Adipocyte (in vitro differentiated cells): ENCODE results near the gene MYL10.
"Not testable (repeated sequence)": the region's sequence is repeated elsewhere in the genome, so short reads cannot be mapped to it uniquely, and the experiment has no call there.

Experiments used
- DNase-seq: peaks from one replicate; pipeline ENCODE4 v3.0.0-alpha.2; 2015; ENCODE audit warnings: low read depth
- H3K27me3 ChIP-seq: replicated peaks from 2 replicates; pipeline ENCODE4 v1.7.0; 2013; ENCODE audit warnings: mild to moderate bottlenecking, low read length, moderate library complexity; ENCODE audit not compliant: control insufficient read depth, insufficient read depth
- H3K36me3 ChIP-seq: 2 replicates; pipeline ENCODE4 v1.7.0; 2013; ENCODE audit warnings: low read length, mild to moderate bottlenecking, moderate library complexity; ENCODE audit not compliant: control insufficient read depth, insufficient read depth, severe bottlenecking
- H3K4me1 ChIP-seq: 2 replicates; pipeline ENCODE4 v1.7.0; 2013; ENCODE audit warnings: mild to moderate bottlenecking, low read length, moderate library complexity; ENCODE audit not compliant: control insufficient read depth, insufficient read depth
- H3K4me3 ChIP-seq: 2 replicates; pipeline ENCODE4 v1.7.0; 2013; ENCODE audit warnings: mild to moderate bottlenecking, low read length, moderate library complexity
- H3K9ac ChIP-seq: 2 replicates; pipeline ENCODE4 v1.7.0; 2013; ENCODE audit warnings: mild to moderate bottlenecking, low read length, moderate library complexity
- H3K9me3 ChIP-seq: 2 replicates; pipeline ENCODE4 v1.7.0; 2013; ENCODE audit warnings: mild to moderate bottlenecking, low read length, moderate library complexity; ENCODE audit not compliant: control insufficient read depth

MYL10 gene

DNA sequence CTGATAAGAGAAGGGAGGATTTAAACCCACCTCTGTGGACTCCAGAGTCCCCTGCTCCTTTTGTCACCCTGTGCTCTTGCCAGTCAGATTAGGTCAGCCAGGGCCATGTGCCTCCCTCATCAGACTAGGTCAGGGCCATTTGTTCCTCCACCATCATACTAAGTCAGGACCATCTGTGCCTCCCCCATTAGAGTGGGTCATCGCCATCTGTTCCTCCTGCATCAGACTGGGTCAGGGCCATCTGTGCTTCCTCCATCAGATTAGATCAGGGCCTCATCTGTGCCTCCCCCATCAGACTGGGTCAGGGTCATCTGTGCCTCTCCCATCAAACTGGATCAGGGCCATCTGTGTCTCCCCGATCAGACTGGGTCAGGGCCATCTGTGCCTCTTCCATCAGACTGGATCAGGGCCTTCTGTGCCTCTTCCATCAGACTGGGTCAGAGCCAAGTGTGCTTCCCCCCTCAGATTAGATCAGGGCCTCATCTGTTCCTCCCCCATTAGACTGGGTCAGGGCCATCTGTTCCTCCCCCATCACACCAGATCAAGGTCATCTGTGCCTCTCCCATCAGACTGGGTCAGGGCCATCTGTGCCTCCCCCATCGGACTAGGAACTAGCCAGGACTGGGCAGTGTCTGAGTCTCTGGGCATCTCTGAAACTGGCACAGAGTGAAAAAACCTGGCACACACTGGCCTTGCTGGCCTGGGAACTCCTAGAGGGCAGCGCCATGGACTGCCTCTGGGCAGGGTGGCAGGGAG lies 11.5 kb downstream of the MYL10 start:
- Histone ChIP-seq H3K36me3 (no peaks in the 10 kb centered on the region), H3K9ac (no peak overlapping the region), H3K27me3 (peaks cover 26% of the 10 kb centered on the region), H3K4me3 (no peak overlapping the region), H3K4me1 (peaks cover 10% of the 10 kb centered on the region), H3K9me3 (no peaks in the 10 kb centered on the region)
- no peak for DNase-seq

DNA sequence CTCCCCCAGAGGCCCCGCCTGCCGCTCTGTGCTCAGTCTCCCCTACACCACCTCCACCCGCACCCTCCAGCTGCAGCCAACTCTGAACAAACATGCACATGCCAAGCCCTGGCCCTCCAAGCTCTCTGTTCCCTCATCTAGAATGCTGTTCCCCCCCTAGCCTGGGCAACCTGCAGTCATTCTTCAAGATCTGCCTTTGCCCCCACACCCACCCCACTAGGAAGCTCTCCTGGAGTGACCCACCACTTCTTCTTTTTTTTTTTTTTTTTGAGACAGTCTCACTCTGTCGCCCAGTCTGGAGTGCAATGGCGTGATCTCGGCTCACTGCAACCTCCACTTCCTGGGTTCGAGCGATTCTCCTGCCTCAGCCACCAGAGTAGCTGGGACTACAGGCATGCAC lies 13.7 kb downstream of the MYL10 start:
- Histone ChIP-seq H3K9ac (no peak overlapping the region), H3K4me1 (peaks cover 10% of the 10 kb centered on the region), H3K27me3 (peaks cover 18% of the 10 kb centered on the region), H3K4me3 (no peak overlapping the region), H3K9me3 (no peaks in the 10 kb centered on the region), H3K36me3 (no peaks in the 10 kb centered on the region)
- no peak for DNase-seq

DNA sequence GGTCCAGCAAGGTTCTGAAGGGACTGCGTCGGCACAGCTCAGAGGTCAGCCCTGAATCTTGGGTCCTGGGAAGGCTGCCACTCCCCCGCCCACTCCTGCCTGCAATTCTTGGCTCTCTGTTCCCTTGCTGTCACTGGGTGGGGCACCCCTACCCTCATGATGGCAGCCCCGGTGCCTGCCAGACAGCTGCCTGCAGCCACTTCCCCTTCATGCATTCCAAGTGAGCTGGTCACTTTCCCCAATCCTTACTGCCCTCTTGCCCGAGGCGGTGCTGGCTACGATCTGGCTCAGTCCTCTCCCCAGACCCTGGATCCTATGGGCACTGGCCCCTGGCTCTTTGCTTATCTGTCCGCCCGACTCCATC lies 14.2 kb downstream of the MYL10 start:
- H3K9me3 ChIP-seq = no peaks in the 10 kb centered on the region
- no peak overlapping the region for H3K9ac ChIP-seq
- H3K36me3 ChIP-seq = no peaks in the 10 kb centered on the region
- no peak overlapping the region for H3K4me3 ChIP-seq
- DNase-seq = peak; percentile 73
- peaks cover 10% of the 10 kb centered on the region for H3K4me1 ChIP-seq
- peaks cover 18% of the 10 kb centered on the region for H3K27me3 ChIP-seq

DNA sequence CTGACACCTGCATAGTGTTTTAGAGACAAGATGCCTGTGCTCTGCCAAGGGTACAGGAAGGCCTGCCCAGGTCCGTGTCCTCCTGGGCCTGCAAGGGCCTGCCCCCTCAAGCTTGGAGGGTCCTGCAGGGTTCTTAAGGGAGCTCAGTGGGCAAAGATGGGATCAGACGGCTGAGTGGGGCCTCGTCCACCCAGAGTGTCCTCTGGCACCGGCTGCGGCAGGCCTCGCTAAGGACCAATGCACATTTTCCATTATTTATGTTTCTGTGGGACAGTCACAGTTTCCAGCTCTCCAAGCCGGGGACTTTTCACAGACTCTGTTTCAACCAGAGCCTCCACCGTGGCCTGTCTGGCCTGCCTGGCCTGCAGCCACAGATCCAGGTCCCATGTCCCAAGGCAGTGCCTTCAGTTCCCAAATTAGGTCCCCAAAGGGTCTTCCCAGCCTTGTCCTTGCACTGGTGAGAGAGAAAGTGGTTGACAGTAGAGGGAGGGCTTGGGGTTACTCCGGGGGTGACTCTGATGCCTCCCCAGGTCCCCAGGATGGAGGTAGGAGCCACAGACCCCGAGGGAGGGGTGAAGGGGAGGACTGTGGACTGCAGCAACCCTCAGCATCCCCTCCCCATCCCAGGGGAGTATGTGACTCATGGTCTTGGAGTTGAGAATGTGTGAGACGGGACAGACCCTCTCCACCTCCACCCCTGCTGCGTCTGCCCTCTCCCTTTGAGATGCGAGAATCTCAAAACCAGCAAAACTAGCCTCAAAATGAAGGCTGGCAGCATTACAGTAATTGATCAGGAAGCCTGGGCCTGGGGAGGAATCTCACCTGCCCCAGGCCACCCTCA lies 14.8 kb downstream of the MYL10 start:
- Histone ChIP-seq H3K4me1 (peaks cover 10% of the 10 kb centered on the region), H3K9me3 (no peaks in the 10 kb centered on the region), H3K36me3 (no peaks in the 10 kb centered on the region), H3K27me3 (peaks cover 18% of the 10 kb centered on the region), H3K9ac (no peak overlapping the region), H3K4me3 (no peak overlapping the region)
- DNase-seq = peak; percentile 24

DNA sequence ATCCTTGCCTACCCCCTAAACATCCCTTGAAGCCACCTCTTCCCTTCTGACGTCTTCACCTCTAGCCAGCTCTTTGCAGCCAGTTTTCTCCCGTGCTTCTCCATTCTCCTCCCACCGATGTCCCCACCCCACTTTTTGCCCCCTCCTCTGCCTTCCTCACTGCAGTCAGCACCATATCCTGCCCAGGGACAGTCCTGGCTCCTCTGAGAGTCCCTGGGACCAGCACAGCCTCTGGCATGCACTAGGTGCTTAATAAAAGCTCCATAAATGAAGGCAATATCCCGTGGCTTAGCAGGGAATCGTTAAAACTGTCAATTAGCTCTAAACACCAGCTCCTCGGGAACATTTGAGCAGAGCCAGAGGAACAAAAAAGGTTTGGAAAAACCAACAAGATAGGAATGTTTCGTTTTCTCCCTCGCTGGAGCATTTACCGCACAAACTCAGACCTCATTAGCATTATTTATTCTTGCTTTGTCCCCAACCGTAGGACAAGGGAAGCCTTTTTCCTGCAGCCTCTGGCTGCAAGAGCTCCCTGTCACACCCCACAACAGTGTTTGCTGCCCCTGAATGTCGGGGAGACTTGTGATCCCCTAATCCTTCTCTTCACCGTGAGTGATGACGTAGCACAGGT lies 16.1 kb downstream of the MYL10 start:
- H3K9me3 ChIP-seq = no peaks in the 10 kb centered on the region
- H3K36me3 ChIP-seq = no peaks in the 10 kb centered on the region
- no peak for DNase-seq

DNA sequence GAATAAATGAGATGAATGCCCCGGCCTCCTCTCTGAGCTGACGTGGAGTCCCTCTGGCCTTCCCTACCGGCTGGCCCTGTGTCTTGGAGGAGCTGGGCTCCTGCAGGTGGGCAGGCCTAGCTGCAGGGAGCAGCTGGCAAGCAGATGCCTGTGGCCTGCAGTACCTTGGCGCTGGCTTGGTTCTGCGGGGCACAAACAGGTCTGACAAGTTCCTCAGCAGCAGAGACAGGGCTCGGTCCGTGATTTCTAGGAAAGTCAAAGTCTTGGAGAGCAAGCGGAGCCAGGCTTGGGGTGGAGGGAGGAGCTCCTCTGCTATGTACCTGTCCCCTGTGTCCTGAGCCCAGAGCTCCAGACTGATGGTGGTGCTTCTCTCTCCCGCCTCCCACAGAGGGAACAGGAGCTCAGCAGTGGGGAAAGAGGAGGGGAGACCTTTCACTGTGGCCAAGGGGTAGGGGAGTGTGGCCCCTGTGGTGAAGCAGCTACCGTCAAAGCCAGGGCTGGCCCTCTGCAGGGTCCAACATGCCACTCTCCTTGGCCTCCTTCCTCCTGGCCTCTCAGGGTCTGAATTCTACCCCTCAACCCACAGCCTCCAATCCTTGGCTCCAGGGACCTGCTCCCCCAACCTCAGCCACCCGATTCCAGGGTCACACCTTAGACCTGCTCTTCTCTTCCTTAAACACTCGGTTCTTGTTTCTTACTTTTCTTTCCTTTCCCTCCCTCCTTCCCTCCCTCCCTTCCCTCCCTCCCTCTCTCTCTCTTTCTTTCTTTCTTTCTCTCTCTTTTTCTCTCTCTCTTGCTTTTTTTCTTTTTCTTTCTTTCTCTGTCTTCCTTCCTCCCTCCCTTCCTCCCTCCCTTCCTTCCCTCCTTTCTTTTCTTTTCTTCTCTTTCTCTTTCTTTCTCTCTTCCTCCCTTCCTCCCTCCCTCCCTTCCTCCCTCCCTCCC lies 20.1 kb downstream of the MYL10 start:
- H3K4me3 ChIP-seq = no peak overlapping the region
- H3K4me1 ChIP-seq = no peaks in the 10 kb centered on the region
- peaks cover 9% of the 10 kb centered on the region for H3K27me3 ChIP-seq
- DNase-seq = no peak
- H3K9ac ChIP-seq = no peak overlapping the region
- no peaks in the 10 kb centered on the region for H3K9me3 ChIP-seq
- no peaks in the 10 kb centered on the region for H3K36me3 ChIP-seq

More for the DNA sequence above, 16.1 kb downstream of the MYL10 start:
- H3K4me3 ChIP-seq = no peak overlapping the region
- peaks cover 6% of the 10 kb centered on the region for H3K4me1 ChIP-seq
- H3K9ac ChIP-seq = no peak overlapping the region
- peaks cover 18% of the 10 kb centered on the region for H3K27me3 ChIP-seq

DNA sequence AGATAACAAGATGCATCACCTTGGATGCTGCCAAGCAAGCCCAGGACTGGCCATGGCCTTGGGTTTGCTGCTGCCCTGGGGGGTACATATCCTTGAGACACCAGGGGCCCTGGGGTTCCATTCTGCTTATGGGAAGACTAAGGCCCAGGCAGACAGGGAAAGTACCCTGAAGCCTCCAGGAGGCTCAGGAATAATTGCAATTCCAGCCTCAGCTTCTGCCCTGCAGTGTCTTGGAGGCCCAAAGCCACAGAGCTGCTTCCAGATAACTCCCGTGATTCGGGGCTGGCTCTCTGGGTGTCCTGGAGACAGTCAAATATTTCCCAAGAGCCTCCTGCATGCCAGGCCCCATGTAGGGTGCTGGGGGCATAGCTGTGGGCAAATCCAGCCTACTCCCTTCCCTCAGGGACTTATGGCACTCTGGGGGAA lies 22.6 kb downstream of the MYL10 start:
- no peaks in the 10 kb centered on the region for H3K36me3 ChIP-seq
- H3K4me1 ChIP-seq = no peaks in the 10 kb centered on the region
- no peak overlapping the region for H3K9ac ChIP-seq
- DNase-seq = no peak
- no peaks in the 10 kb centered on the region for H3K9me3 ChIP-seq
- H3K4me3 ChIP-seq = no peak overlapping the region
- H3K27me3 ChIP-seq = peaks cover 12% of the 10 kb centered on the region

DNA sequence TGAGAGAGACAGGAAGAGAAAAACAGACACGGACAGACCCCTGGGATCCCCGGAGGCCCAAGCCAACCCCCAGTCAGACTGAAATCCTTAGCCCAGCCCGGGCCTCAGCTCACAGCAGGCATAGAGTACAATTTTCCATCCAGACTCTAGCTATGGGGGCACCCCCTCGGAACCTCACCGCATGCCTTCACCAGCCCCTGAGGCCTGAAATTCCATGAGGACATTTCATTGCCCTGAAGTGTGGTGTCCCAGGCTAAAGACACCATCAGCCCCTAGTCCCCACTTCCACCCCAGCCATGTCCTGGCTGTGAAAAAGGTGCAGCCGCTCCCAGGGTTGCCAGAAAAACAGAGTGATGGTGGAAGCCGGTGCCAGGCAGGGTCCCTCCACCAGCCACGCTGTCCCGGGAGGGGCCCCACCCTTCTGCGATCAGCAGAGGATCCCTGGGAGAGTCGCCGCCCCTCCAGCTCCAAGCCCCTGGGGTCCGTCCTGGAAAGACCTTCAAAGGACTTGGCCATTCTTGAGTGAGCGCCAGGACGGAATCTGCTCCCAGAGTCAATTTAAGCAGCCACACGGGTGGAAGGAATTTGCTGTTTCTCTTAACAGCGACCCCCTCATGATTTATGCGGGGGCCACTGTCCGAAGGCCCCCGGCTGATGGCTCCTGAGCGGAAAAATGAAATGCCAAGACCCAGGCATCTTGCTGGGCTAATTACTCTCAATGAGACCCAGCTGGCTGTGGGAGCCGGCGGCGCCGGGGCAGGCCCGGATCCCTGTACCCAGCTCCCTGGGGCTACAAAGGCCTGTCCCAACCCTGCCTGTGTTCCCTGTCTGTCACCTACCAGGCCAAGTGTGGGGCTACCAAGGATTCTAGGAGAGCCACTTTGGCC lies 23.2 kb downstream of the MYL10 start:
- Histone ChIP-seq H3K9ac (no peak overlapping the region), H3K4me1 (no peaks in the 10 kb centered on the region), H3K36me3 (no peaks in the 10 kb centered on the region), H3K9me3 (no peaks in the 10 kb centered on the region), H3K4me3 (no peak overlapping the region), H3K27me3 (peaks cover 17% of the 10 kb centered on the region)
- no peak for DNase-seq

DNA sequence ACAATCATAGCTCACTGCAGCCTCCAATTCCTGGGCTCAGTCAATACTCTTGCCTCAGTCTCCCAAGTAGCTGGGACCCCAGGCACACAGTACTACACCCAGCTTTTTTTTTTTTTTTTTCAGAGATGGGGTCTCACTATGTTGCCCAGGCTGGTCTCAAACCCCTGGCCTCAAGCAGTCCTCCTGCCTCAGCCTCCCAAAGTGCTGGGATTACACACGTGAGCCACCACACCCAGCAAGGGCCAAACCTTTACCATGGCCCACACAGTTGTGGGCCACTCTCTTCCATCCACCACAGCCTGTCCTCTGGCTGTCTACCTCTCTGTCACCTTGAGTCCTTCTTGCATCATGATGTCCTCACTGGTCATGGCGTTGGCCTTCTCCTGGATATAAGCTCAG lies 24.2 kb downstream of the MYL10 start:
- not testable (repeated sequence) for H3K4me1 ChIP-seq, H3K9ac ChIP-seq, H3K9me3 ChIP-seq, H3K4me3 ChIP-seq, H3K36me3 ChIP-seq, DNase-seq
- peaks cover 24% of the 10 kb centered on the region for H3K27me3 ChIP-seq

DNA sequence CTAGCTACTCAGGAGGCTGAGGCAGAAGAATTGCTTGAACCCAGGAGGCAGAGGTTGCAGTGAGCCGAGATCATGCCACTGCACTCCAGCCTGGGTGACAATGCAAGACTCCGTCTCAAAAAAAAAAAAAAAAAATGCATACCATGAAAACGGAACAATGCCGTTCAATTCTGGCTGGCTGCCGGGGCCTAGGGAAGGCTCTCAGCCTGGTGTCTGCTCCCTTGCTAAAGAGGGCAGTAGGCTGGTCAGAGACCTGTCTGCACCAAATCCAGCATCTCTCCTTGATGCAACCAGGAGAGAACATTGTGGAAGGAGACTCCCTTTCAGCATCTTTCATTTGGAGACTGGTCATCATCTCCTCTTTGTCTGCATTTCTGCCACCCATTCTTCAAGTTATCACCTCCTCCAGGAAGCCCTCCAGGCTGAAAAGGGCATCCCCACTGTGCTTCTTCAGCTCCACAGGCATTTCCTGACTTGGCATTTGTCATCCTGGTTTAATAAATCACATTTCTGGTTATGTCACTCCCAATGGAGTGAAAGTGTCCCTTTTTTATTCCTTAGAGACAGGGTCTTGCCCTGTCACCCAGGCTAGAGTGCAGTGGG lies 24.7 kb downstream of the MYL10 start:
- DNase-seq = no peak
- no peak overlapping the region for H3K4me3 ChIP-seq

More for the DNA sequence above, 24.7 kb downstream of the MYL10 start:
- no peaks in the 10 kb centered on the region for H3K9me3 ChIP-seq
- peaks cover 24% of the 10 kb centered on the region for H3K27me3 ChIP-seq
- H3K36me3 ChIP-seq = no peaks in the 10 kb centered on the region
- H3K9ac ChIP-seq = no peak overlapping the region
- H3K4me1 ChIP-seq = no peaks in the 10 kb centered on the region
